Measurements from ENCODE around the gene CNTRL. TPM values are rescaled to one million over a fixed set of nuclear protein-coding genes. Genes with fewer than 3 reads are reported as not detected.
"Not testable (repeated sequence)": the region's sequence is repeated elsewhere in the genome, so short reads cannot be mapped to it uniquely, and the experiment has no call there.

Gene CNTRL
- total and polyA plus RNA-seq, 10 donors: 15.8 to 63.0 (median 48.9) TPM

DNA sequence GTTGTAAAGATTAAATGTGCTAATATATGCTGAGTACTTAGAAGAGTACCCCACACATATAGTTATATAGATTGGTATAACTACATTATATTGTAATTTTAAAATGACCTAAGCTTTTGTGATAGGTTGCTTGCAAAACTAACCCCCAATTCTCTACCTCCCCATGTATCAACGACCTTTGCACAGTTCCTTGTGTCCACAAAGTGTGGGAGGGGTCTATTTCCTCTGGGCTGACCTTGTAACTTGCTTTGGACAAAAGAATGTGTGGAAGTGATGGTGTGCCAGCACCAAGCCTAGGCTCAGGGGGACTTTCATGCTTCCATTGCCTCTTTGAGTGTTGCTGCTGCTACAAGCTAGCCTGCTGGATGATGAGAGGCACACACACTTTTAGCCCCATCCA, 45.3 kb upstream of the CNTRL start:
- TF ChIP-seq POLR2AphosphoS5 (IDR thresholded peaks at IDR 0.05) (no peak), POLR2A (IDR thresholded peaks at IDR 0.05) (no peak)
- TF ChIP-seq, protein P1, sequence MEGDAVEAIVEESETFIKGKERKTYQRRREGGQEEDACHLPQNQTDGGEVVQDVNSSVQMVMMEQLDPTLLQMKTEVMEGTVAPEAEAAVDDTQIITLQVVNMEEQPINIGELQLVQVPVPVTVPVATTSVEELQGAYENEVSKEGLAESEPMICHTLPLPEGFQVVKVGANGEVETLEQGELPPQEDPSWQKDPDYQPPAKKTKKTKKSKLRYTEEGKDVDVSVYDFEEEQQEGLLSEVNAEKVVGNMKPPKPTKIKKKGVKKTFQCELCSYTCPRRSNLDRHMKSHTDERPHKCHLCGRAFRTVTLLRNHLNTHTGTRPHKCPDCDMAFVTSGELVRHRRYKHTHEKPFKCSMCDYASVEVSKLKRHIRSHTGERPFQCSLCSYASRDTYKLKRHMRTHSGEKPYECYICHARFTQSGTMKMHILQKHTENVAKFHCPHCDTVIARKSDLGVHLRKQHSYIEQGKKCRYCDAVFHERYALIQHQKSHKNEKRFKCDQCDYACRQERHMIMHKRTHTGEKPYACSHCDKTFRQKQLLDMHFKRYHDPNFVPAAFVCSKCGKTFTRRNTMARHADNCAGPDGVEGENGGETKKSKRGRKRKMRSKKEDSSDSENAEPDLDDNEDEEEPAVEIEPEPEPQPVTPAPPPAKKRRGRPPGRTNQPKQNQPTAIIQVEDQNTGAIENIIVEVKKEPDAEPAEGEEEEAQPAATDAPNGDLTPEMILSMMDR (IDR thresholded peaks at IDR 0.05 in 8 of 11, conservative IDR thresholded peaks at IDR 0.05 in 3 of 11): no peak
- H3K4me1 ChIP-seq: no peaks in the 10 kb centered on the region
- no peaks in the 10 kb centered on the region for H3K36me3 ChIP-seq
- no peak overlapping the region for H3K27ac ChIP-seq
- 50 to 73% (median 72%) methylated on average over 1 of the region's 1 CpG for WGBS, 5 donors
- H3K27me3 ChIP-seq (replicated peaks in 1 of 7): no peaks in the 10 kb centered on the region
- H3K4me3 ChIP-seq: no peak overlapping the region
- DNase-seq: no peak
- intact Hi-C loops (cut with DNase I; ENCODE audit: low total_unique reads): no loop called here
- no peaks in the 10 kb centered on the region for H3K9me3 ChIP-seq

DNA sequence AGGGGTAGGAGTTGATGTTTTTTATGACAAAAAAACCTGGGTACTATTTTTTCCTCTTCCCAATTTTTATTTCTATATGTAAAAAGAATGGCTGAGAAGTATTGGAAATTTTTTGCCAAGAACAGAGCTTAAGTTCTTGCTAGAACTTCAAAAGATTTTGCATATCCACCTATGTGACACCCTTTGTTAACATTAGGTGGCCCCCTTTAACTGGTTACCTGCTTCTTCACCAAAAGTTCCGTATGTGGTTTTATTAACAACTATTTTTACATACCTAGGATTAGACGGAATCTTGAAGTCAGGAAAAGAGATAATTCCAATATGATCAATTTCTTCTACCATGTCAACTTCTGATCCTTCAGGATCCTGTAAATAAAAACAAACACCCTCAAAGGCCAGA, 40.2 kb upstream of the CNTRL start:
- no peaks in the 10 kb centered on the region for H3K4me1 ChIP-seq
- DNase-seq: no peak
- no peak overlapping the region for H3K27ac ChIP-seq
- TF ChIP-seq POLR2AphosphoS5 (IDR thresholded peaks at IDR 0.05) (no peak), POLR2A (IDR thresholded peaks at IDR 0.05) (no peak)
- TF ChIP-seq, protein P1 (IDR thresholded peaks at IDR 0.05 in 8 of 11, conservative IDR thresholded peaks at IDR 0.05 in 3 of 11): no peak
- H3K27me3 ChIP-seq (replicated peaks in 1 of 7): no peaks in the 10 kb centered on the region
- H3K4me3 ChIP-seq: no peak overlapping the region
- no peaks in the 10 kb centered on the region for H3K36me3 ChIP-seq
- peaks cover 0 to 10% (median 0%) of the 10 kb centered on the region in 8 donors for H3K9me3 ChIP-seq
- intact Hi-C loops (cut with DNase I; ENCODE audit: low total_unique reads): no loop called here
- WGBS, 5 donors: 75 to 90% (median 87%) methylated on average over 2 of the region's 2 CpGs

DNA sequence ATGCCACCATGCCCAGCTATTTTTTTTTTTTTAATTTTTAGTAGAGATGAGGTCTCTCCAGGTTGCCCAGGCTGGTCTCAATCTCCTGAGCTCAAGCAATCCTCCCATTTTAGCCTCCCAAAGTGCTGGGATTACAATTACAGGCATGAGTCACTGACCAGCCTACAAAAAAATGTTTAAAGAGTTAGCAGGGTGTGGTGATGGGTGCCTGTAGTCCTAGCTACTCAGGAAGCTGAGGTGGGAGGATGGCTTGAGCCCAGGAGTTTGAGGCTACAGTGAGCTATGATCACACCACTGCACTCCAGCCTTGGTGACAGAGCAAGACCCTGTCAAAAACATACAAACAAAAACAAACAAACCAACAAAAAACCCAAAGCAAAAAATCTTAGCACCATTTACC, 39.0 kb upstream of the CNTRL start:
- intact Hi-C loops (cut with DNase I; ENCODE audit: low total_unique reads); H3K27me3 ChIP-seq (replicated peaks in 1 of 7); H3K4me3 ChIP-seq; DNase-seq; H3K9me3 ChIP-seq; H3K4me1 ChIP-seq; H3K27ac ChIP-seq; H3K36me3 ChIP-seq: not testable (repeated sequence)

DNA sequence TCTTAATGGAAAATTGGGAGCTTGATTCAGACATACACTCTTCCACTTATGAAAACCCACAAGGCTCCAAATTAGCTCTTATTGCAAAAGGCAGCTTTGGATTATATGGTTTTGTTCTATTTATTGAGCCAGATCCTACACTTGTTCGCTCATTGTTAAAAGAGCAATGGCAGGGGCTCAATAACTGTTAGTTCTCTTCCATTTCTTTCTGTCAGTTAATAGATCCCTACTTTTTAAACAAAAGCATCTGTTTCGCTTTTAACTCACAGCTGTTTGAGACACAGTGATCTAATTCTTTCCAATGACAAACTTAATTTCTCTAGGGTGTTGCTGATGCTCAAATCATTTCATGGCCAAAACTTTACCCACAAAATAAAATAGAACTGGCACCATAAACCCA, 36.4 kb upstream of the CNTRL start:
- no peak overlapping the region for H3K4me3 ChIP-seq
- no peak overlapping the region for H3K27ac ChIP-seq
- H3K36me3 ChIP-seq: no peaks in the 10 kb centered on the region
- 96 to 100% (median 98%) methylated on average over 2 of the region's 2 CpGs for WGBS, 5 donors
- H3K9me3 ChIP-seq: peaks cover 0 to 10% (median 0%) of the 10 kb centered on the region in 8 donors
- intact Hi-C loops (cut with DNase I; ENCODE audit: low total_unique reads): no loop called here
- H3K4me1 ChIP-seq: no peaks in the 10 kb centered on the region
- TF ChIP-seq, protein P1 (IDR thresholded peaks at IDR 0.05 in 8 of 11, conservative IDR thresholded peaks at IDR 0.05 in 3 of 11): no peak
- no peak for TF ChIP-seq POLR2AphosphoS5 (IDR thresholded peaks at IDR 0.05)
- no peak for TF ChIP-seq POLR2A (IDR thresholded peaks at IDR 0.05)
- no peaks in the 10 kb centered on the region for H3K27me3 ChIP-seq (replicated peaks in 1 of 7)
- no peak for DNase-seq

DNA sequence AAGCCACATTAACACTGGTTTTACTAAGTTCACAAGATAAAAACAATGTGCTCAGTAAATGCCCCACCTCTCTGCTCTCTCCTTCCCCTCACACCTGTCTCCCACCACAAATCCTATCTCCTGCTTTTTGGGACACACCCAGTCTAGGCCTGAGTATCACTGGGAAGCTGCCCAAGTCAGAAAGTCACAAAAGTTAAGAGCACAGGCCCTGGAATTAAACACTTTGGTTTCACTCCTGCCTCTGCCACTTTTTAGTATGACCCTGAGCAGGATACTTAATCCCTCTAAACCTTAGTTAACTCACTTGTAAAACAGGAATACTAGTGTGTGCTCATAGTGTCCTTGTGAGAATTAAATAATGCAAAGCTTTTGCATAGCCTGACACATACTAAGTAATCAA, 36.0 kb upstream of the CNTRL start:
- H3K4me1 ChIP-seq: no peaks in the 10 kb centered on the region
- no peak for TF ChIP-seq POLR2A (IDR thresholded peaks at IDR 0.05)
- TF ChIP-seq, protein P1 (IDR thresholded peaks at IDR 0.05 in 8 of 11, conservative IDR thresholded peaks at IDR 0.05 in 3 of 11): no peak
- TF ChIP-seq POLR2AphosphoS5 (IDR thresholded peaks at IDR 0.05): no peak
- no peak overlapping the region for H3K27ac ChIP-seq
- no peaks in the 10 kb centered on the region for H3K27me3 ChIP-seq (replicated peaks in 1 of 7)
- no peak for DNase-seq
- intact Hi-C loops (cut with DNase I; ENCODE audit: low total_unique reads): no loop called here
- peaks cover 0 to 10% (median 0%) of the 10 kb centered on the region in 8 donors for H3K9me3 ChIP-seq
- no peak overlapping the region for H3K4me3 ChIP-seq
- H3K36me3 ChIP-seq: no peaks in the 10 kb centered on the region
